HepG2 (cell line): ENCODE data around the gene OR2AT4. TPM values are rescaled to one million over a fixed set of nuclear protein-coding genes. Genes with fewer than 3 reads are reported as not detected.

Experiments
- ATAC-seq: fragments of 200-7000 bp; cut with Tn5 transposase; 3 replicates; pipeline ENCODE4 v1.9.1; 2020; ENCODE audit warnings: mild to moderate bottlenecking, moderate library complexity
- BruUV-seq: library from RNA; stranded (reverse); fragments of 400-500 nt; replicated peaks from 2 replicates; lab custom pipeline; 2021; lab: Mats Ljungman, UMichigan
- CTCF ChIA-PET: fragments of 300-600 bp; formaldehyde crosslinking; extraction: SDS; loops from one replicate; lab custom pipeline; 2021; ENCODE audit warnings: low total read pairs, inconsistent platforms, low intra/inter-chr PET ratio; lab: Yijun Ruan, JAX
- POLR2A ChIA-PET: fragments of 350-600 bp; sonication (Branson Sonifier 250); formaldehyde crosslinking; loops from one replicate; lab custom pipeline; 2020; ENCODE audit warnings: antibody characterized with exemption, inconsistent platforms; lab: Yijun Ruan, JAX
- DNase-seq: peaks from one replicate; pipeline ENCODE4 v3.0.0-alpha.2; 2015; ENCODE audit warnings: low spot score
- FAIRE-seq: peaks from 3 replicates; lab custom pipeline; 2011; peaks lifted over from hg19 to GRCh38; lab: Jason Lieb, UNC
- H2AFZ ChIP-seq: one replicate; pipeline ENCODE4 v1.6.1; 2011; ENCODE audit warnings: low read length, inconsistent platforms
- H3K27ac ChIP-seq: fragments of 300-600 bp; 3 replicates; pipeline ENCODE4 v1.8.0; 2011; ENCODE audit warnings: mixed run types, mild to moderate bottlenecking, mixed read lengths, low read length, inconsistent platforms; ENCODE audit not compliant: insufficient read depth; ENCODE audit errors: extremely low read length
- H3K27me3 ChIP-seq, 2 experiments: fragments of 200-600 bp in 1 of 2; 2 replicates in 1 of 2; 3 replicates in 1 of 2; pipeline versions ENCODE4 v1.6.0 to v1.8.0; 2011; ENCODE audit warnings: low read length in 2 of 2, mild to moderate bottlenecking in 2 of 2, moderate library complexity in 2 of 2, inconsistent platforms in 1 of 2; ENCODE audit not compliant: insufficient read depth in 2 of 2, control insufficient read depth in 1 of 2
- H3K36me3 ChIP-seq, 2 experiments: fragments of 200-600 bp in 1 of 2; replicated peaks in 1 of 2; 2 replicates in 1 of 2; 3 replicates in 1 of 2; pipeline versions ENCODE4 v1.5.1 to v1.8.0; 2011; ENCODE audit warnings: low read length in 2 of 2, inconsistent platforms in 1 of 2; ENCODE audit not compliant: insufficient read depth in 2 of 2, control insufficient read depth in 1 of 2
- H3K4me1 ChIP-seq: 2 replicates; pipeline ENCODE4 v1.5.1; 2012; ENCODE audit warnings: low read length, inconsistent platforms; ENCODE audit not compliant: insufficient read depth
- H3K4me2 ChIP-seq: 2 replicates; pipeline ENCODE4 v1.6.0; 2011; ENCODE audit warnings: low read depth, low read length, inconsistent platforms
- H3K4me3 ChIP-seq, 3 experiments: fragments of 200-600 bp in 1 of 3; sonication (generic), shearing (Covaris generic) in 1 of 3; replicated peaks in 1 of 3; 2 replicates each; pipeline ENCODE4 v1.5.1; 2011 to 2016; ENCODE audit warnings: low read length in 3 of 3, inconsistent platforms in 2 of 3, low read depth in 2 of 3, mild to moderate bottlenecking in 2 of 3, control low read depth in 1 of 3, mixed read lengths in 1 of 3; ENCODE audit not compliant: insufficient read depth in 1 of 3
- H3K79me2 ChIP-seq: one replicate; pipeline ENCODE4 v1.6.1; 2011; ENCODE audit warnings: low read length, inconsistent platforms; ENCODE audit not compliant: insufficient read depth
- H3K9ac ChIP-seq: 2 replicates; pipeline ENCODE4 v1.6.0; 2011; ENCODE audit warnings: mild to moderate bottlenecking, low read depth, low read length, inconsistent platforms; ENCODE audit not compliant: insufficient read depth
- H3K9me3 ChIP-seq: 2 replicates; pipeline ENCODE4 v1.5.1; 2012; ENCODE audit warnings: mild to moderate bottlenecking, low read length
- H4K20me1 ChIP-seq: 2 replicates; pipeline ENCODE4 v1.6.0; 2011; ENCODE audit warnings: inconsistent platforms, mild to moderate bottlenecking, low read length, moderate library complexity; ENCODE audit not compliant: insufficient read depth
- NR2F2 ChIP-seq: IDR thresholded peaks from 2 replicates; pipeline ENCODE4 v1.6.1; 2012; ENCODE audit warnings: low read depth, inconsistent platforms, borderline replicate concordance
- PAX8 ChIP-seq: sonication (generic); formaldehyde crosslinking; IDR thresholded peaks from 2 replicates; pipeline ENCODE4 v1.8.0; 2022; ENCODE audit warnings: mild to moderate bottlenecking, missing genetic modification reagents, borderline replicate concordance
- PCBP2 ChIP-seq: fragments of 200-400 bp; formaldehyde crosslinking; optimal IDR thresholded peaks from 2 replicates; pipeline ENCODE3; 2018; ENCODE audit warnings: low read length, low read depth; ENCODE audit not compliant: poor library complexity, severe bottlenecking
- ZNF296 ChIP-seq: sonication (generic); formaldehyde crosslinking; conservative IDR thresholded peaks from 2 replicates; pipeline ENCODE4 v1.5.0; 2020; ENCODE audit warnings: mild to moderate bottlenecking, missing genetic modification reagents
- WGBS: methylation state at CpG from one replicate; pipeline ENCODE4 v1.1.6; 2017; ENCODE audit warnings: low lambda C conversion rate; 5-methylcytosine and 5-hydroxymethylcytosine counted together
- in situ Hi-C: cut with HindIII; loops from 2 replicates; pipeline ENCODE4 v1.10.0; 2017; ENCODE audit warnings: low pct_unique_long_range_greater_than_20kb; ENCODE audit not compliant: extremely low pct_ligation_motif_present
- intact Hi-C: fragments of 100-400 bp; cut with micrococcal nuclease; formaldehyde crosslinking; loops from one replicate; pipeline ENCODE4 v1.10.0; 2022; ENCODE audit not compliant: unreplicated experiment
- polyA plus RNA-seq, 8 experiments: library from polyadenylated mRNA; depleted of rRNA in 3 of 8; stranded (reverse) in 7 of 8; unstranded in 1 of 8; fragments of >200 nt; fragmentation: Illumina TruSeq in 4 of 8; extraction: Trizol in 4 of 8; gene quantifications; 2 replicates each; pipeline versions ENCODE4 v1.2.1 to v1.2.3, GENCODE V29; 2011 to 2016; ENCODE audit warnings: low read depth in 4 of 8, missing spikeins in 1 of 8, mixed read lengths in 1 of 8; ENCODE audit not compliant: insufficient read depth in 1 of 8
- total RNA-seq, 5 experiments: library from RNA; depleted of rRNA; stranded (reverse); fragments of >200 nt; fragmentation: Illumina TruSeq; extraction: Trizol; gene quantifications; 2 replicates each; pipeline ENCODE4 v1.2.3, GENCODE V29; 2016; ENCODE audit warnings: low read depth in 1 of 5
- TF ChIP-seq, protein P1 (sequence below): sonication (generic); formaldehyde crosslinking; IDR thresholded peaks from 2 replicates; pipeline ENCODE4 v1.4.0; 2020; ENCODE audit warnings: missing genetic modification reagents
- TF ChIP-seq, protein P2 (sequence below): IDR thresholded peaks from 2 replicates; pipeline ENCODE4 v1.6.1; 2016; ENCODE audit warnings: mild to moderate bottlenecking, missing biosample characterization, missing genetic modification reagents
- TF ChIP-seq, protein P3 (sequence below): sonication (generic); formaldehyde crosslinking; IDR thresholded peaks from 2 replicates; pipeline ENCODE4 v1.4.0; 2020; ENCODE audit warnings: missing genetic modification reagents
- TF ChIP-seq, protein P4 (sequence below): sonication (generic); formaldehyde crosslinking; conservative IDR thresholded peaks from 2 replicates; pipeline ENCODE4 v1.4.0; 2020; ENCODE audit warnings: missing genetic modification reagents

Gene OR2AT4
- total and polyA plus RNA-seq, 2 of the 13 experiments (the other 11 are each of a cell fraction or from before 2014, with no cell fraction given): not detected

DNA sequence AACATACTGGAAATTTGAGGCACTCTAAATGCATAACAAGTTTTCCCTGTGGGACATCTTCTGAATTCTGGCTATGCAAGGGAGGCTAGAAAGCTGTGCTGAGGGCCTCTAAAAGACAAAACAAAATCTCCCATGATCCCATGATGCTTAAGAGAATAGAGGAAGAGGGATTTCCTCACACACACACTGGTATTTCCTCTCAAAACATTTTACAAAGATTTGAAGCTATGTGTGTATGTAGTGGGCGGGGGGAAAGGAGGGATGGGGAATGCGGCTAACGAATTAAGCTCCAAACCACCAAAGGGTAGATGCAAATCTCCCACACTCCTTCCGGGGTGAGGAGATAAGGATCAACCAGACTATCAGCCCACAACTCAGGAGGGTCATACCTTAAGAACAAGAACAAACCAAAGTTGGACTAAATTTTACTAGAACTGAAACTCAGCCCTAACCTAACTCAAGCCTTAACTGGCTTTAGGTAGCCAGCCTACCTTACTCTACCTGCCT lies 6.0 kb downstream of the OR2AT4 start:
- H3K9me3 ChIP-seq: no peaks in the 10 kb centered on the region
- no TSS peak for BruUV-seq
- ChIA-PET CTCF (no interaction called here), POLR2A (no interaction called here)
- no peaks in the 10 kb centered on the region for H3K79me2 ChIP-seq
- intact Hi-C loops (no loop called here), in situ Hi-C loops (no loop called here)
- 44% methylated on average over 4 of the region's 4 CpGs for WGBS
- no peaks in the 10 kb centered on the region for H4K20me1 ChIP-seq
- FAIRE-seq (no peak), DNase-seq (no peak), ATAC-seq (no peak)
- H2AFZ ChIP-seq: no peak overlapping the region
- no peaks in the 10 kb centered on the region for H3K4me1 ChIP-seq
- H3K4me3 ChIP-seq: no peak overlapping the region
- H3K27me3 ChIP-seq: peaks cover 0 to 12% of the 10 kb centered on the region in 2 experiments; a peak in 2 of 5 replicates
- no peak overlapping the region for H3K4me2 ChIP-seq
- H3K36me3 ChIP-seq: no peaks in the 10 kb centered on the region
- no peak for TF ChIP-seq PAX8 (CRISPR knock-in tag)
- no peak overlapping the region for H3K27ac ChIP-seq
- H3K9ac ChIP-seq: no peak overlapping the region

DNA sequence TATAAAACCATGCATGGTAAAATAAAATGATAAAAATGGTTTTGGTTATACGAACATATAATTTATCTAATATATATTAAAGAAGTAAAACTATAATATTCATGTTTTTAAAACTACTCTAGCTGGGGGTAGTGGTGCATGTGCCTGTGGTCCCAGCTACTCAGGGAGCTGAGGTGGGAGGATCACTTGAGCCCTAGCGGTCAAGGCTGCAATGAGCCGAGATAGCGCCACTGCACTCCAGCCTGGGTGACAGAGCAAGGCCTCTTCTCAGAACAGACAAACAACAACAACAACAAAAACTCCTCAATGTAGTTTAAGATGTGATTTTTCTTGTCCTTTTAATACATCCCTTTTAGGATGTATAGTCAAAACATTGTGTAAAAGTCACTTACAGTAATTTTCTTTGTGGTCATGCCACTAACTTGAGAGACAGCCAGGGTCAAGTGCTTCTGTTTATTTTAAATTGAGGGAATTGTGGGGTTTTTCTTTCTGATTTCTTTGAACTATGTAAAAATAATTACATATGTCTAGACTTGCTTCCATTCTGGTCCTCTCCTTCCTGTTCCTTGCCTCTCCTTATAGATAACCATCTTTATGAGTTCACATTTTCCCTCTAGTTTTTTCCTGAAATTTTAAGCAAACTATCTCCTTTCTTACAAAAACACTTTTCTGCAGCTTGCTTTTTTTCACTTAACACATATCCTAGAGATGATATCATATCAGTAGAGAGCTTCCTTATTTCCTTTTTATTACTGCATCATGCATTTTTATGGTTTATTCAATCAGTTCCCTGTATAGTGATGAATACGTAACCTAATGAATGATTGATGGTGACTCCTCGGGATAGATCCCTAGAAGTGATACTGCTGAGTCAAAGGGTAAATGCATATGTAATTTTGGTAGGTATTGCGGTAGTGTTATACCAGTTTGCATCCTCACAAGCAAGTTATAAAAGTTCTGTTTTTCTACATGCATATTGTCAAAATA lies 9.1 kb downstream of the OR2AT4 start:
- intact Hi-C loops (no loop called here), in situ Hi-C loops (no loop called here)
- no peak for DNase-seq
- Histone ChIP-seq H2AFZ (no peak overlapping the region), H3K4me3 (no peak overlapping the region), H3K9ac (no peak overlapping the region), H3K79me2 (no peaks in the 10 kb centered on the region), H4K20me1 (no peaks in the 10 kb centered on the region), H3K9me3 (no peaks in the 10 kb centered on the region), H3K36me3 (no peaks in the 10 kb centered on the region), H3K4me2 (no peak overlapping the region), H3K27ac (no peak overlapping the region), H3K4me1 (peaks cover 4% of the 10 kb centered on the region), H3K27me3 (no peaks in the 10 kb centered on the region; a peak in 1 of 5 replicates)
- BruUV-seq: no TSS peak
- peak; percentile 51; the same call in 2 of the 3 replicates for ATAC-seq
- FAIRE-seq: no peak
- ChIA-PET CTCF (no interaction called here), POLR2A (no interaction called here)
- WGBS: 24% methylated on average over 7 of the region's 7 CpGs
- TF ChIP-seq ZNF296 (CRISPR knock-in tag) (no peak), NR2F2 (no peak), PCBP2 (no peak)
- TF ChIP-seq, protein P1, sequence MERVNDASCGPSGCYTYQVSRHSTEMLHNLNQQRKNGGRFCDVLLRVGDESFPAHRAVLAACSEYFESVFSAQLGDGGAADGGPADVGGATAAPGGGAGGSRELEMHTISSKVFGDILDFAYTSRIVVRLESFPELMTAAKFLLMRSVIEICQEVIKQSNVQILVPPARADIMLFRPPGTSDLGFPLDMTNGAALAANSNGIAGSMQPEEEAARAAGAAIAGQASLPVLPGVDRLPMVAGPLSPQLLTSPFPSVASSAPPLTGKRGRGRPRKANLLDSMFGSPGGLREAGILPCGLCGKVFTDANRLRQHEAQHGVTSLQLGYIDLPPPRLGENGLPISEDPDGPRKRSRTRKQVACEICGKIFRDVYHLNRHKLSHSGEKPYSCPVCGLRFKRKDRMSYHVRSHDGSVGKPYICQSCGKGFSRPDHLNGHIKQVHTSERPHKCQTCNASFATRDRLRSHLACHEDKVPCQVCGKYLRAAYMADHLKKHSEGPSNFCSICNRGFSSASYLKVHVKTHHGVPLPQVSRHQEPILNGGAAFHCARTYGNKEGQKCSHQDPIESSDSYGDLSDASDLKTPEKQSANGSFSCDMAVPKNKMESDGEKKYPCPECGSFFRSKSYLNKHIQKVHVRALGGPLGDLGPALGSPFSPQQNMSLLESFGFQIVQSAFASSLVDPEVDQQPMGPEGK (CRISPR knock-in tag): no peak
- TF ChIP-seq, protein P2, sequence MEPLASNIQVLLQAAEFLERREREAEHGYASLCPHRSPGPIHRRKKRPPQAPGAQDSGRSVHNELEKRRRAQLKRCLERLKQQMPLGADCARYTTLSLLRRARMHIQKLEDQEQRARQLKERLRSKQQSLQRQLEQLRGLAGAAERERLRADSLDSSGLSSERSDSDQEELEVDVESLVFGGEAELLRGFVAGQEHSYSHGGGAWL (CRISPR knock-in tag): no peak
- TF ChIP-seq, protein P3, sequence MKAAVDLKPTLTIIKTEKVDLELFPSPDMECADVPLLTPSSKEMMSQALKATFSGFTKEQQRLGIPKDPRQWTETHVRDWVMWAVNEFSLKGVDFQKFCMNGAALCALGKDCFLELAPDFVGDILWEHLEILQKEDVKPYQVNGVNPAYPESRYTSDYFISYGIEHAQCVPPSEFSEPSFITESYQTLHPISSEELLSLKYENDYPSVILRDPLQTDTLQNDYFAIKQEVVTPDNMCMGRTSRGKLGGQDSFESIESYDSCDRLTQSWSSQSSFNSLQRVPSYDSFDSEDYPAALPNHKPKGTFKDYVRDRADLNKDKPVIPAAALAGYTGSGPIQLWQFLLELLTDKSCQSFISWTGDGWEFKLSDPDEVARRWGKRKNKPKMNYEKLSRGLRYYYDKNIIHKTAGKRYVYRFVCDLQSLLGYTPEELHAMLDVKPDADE (CRISPR knock-in tag): no peak
- TF ChIP-seq, protein P4, sequence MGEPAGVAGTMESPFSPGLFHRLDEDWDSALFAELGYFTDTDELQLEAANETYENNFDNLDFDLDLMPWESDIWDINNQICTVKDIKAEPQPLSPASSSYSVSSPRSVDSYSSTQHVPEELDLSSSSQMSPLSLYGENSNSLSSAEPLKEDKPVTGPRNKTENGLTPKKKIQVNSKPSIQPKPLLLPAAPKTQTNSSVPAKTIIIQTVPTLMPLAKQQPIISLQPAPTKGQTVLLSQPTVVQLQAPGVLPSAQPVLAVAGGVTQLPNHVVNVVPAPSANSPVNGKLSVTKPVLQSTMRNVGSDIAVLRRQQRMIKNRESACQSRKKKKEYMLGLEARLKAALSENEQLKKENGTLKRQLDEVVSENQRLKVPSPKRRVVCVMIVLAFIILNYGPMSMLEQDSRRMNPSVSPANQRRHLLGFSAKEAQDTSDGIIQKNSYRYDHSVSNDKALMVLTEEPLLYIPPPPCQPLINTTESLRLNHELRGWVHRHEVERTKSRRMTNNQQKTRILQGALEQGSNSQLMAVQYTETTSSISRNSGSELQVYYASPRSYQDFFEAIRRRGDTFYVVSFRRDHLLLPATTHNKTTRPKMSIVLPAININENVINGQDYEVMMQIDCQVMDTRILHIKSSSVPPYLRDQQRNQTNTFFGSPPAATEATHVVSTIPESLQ (CRISPR knock-in tag): no peak
